Measurements from ENCODE around the gene ADGRD2. TPM values are rescaled to one million over a fixed set of nuclear protein-coding genes. Genes with fewer than 3 reads are reported as not detected.
A peak's percentile ranks its signal among the peaks of the same experiment; 100 is the strongest.

Gene ADGRD2
- total and polyA plus RNA-seq, 7 donors: not detected

DNA sequence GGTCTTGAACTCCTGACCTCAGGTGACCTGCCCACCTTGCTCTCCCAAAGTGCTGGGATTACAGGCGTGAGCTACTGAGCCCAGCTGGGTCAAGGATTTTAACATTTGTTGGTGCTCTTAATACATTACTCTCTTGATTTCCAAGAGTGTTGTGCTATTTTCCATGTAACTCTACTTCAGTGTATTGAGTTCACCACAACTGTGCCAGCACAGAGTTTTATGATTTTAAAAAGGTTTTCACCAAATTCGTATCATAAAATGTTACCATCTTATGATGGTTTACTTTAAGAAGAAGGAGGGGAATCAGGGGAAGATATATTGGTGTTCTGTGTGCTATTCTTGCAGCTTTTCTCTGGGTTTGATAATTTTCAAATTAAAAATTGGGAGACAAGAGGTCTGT is 6.6 kb upstream of the ADGRD2 start:
- TF ChIP-seq EP300 (IDR thresholded peaks at IDR 0.05) (no peak), POLR2A (IDR thresholded peaks at IDR 0.05) (no peak), POLR2AphosphoS5 (IDR thresholded peaks at IDR 0.05) (no peak)
- TF ChIP-seq, protein P1, sequence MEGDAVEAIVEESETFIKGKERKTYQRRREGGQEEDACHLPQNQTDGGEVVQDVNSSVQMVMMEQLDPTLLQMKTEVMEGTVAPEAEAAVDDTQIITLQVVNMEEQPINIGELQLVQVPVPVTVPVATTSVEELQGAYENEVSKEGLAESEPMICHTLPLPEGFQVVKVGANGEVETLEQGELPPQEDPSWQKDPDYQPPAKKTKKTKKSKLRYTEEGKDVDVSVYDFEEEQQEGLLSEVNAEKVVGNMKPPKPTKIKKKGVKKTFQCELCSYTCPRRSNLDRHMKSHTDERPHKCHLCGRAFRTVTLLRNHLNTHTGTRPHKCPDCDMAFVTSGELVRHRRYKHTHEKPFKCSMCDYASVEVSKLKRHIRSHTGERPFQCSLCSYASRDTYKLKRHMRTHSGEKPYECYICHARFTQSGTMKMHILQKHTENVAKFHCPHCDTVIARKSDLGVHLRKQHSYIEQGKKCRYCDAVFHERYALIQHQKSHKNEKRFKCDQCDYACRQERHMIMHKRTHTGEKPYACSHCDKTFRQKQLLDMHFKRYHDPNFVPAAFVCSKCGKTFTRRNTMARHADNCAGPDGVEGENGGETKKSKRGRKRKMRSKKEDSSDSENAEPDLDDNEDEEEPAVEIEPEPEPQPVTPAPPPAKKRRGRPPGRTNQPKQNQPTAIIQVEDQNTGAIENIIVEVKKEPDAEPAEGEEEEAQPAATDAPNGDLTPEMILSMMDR (IDR thresholded peaks at IDR 0.05): no peak
- H3K27ac ChIP-seq: no peak overlapping the region

DNA sequence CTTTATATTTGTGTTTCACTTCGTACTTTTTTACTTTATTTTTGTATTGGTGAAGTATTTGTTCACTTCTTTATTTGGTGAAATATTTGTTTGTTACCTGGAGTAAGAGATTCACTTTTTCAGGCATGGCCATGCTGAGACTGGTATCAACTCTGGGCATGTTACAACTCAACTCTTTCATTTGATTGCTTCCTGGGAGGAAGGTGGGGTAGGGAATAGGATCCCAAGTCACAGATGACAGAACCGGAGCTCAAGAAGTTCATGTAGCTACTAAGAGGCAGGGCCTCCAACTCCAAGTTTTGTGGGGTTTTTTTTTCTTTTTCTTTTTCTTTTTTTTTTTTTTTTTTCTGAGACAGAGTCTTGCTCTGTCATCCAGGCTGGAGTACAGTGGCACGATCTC is 6.1 kb upstream of the ADGRD2 start:
- no peak for DNase-seq
- H3K27me3 ChIP-seq: peaks cover 0 to 11% (median 0%) of the 10 kb centered on the region in 3 donors
- TF ChIP-seq EP300 (IDR thresholded peaks at IDR 0.05) (no peak), POLR2A (IDR thresholded peaks at IDR 0.05) (no peak), POLR2AphosphoS5 (IDR thresholded peaks at IDR 0.05) (no peak)
- TF ChIP-seq, protein P1 (IDR thresholded peaks at IDR 0.05): no peak
- WGBS, 2 donors: 86 to 91% methylated on average over 3 of the region's 3 CpGs
- no peaks in the 10 kb centered on the region for H3K9me3 ChIP-seq
- intact Hi-C loops (cut with DNase I): no loop called here
- no peak overlapping the region for H3K27ac ChIP-seq
- no peaks in the 10 kb centered on the region for H3K4me1 ChIP-seq
- H3K4me3 ChIP-seq: no peak overlapping the region
- H3K36me3 ChIP-seq: no peaks in the 10 kb centered on the region

More for the DNA sequence above, 6.6 kb upstream of the ADGRD2 start:
- intact Hi-C loops (cut with DNase I): no loop called here
- Histone ChIP-seq H3K36me3 (no peaks in the 10 kb centered on the region), H3K4me3 (no peak overlapping the region), H3K4me1 (no peaks in the 10 kb centered on the region), H3K27me3 (peaks cover 0 to 11% (median 0%) of the 10 kb centered on the region in 3 donors), H3K9me3 (peaks cover 0 to 2% (median 0%) of the 10 kb centered on the region in 4 donors)
- whole genome bisulfite sequencing, 2 donors: 91 to 92% methylated on average over 2 of the region's 2 CpGs
- DNase-seq: peak; percentile 9

DNA sequence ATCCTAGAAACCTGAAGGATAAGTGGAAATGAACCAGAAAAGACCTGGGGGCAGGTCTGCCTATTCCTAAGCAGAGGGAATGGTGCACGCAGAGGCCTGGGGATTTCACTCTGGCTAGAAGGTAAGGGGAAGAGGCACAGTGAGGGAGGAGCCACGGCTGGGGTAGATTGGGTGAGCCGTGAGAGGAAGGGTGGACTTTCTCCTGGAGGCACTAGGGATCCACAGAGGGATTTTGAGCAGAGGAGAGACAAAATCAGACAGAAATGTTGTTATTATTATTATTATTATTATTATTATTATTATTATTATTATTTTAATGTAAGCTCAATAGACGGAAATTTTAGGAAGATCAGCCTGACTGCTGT is 3.0 kb upstream of the ADGRD2 start:
- TF ChIP-seq POLR2AphosphoS5 (IDR thresholded peaks at IDR 0.05) (no peak), POLR2A (IDR thresholded peaks at IDR 0.05) (no peak), EP300 (IDR thresholded peaks at IDR 0.05) (no peak)
- TF ChIP-seq, protein P1 (IDR thresholded peaks at IDR 0.05): no peak
- no peak for DNase-seq
- Histone ChIP-seq H3K27me3 (peaks cover 25 to 39% (median 31%) of the 10 kb centered on the region in 3 donors), H3K36me3 (no peaks in the 10 kb centered on the region), H3K9me3 (no peaks in the 10 kb centered on the region), H3K4me3 (no peak overlapping the region), H3K4me1 (peaks cover 0 to 8% (median 4%) of the 10 kb centered on the region in 4 donors), H3K27ac (no peak overlapping the region)
- intact Hi-C loops (cut with DNase I): no loop called here
- 53 to 72% methylated on average over 4 of the region's 4 CpGs for WGBS, 2 donors

DNA sequence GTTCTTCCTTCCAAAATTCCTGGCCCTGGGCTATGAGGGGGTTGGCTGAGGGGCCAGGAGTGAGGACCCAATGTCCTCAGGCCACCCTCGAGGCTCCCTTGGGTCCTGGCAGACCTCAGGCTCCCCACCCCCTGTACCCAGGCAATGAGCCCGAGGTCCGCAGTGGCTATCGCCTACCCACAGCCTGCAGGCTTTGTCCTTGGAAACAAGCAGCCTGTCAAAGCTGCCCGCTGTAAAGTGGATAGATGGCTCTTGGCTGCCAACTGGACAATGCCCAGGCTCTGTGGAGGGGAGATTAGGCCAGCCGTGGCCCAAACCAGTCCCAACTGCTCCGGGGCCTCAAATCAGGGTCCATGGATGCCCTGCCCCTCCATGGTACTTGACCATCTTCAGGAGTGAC is 2.2 kb upstream of the ADGRD2 start:
- WGBS, 2 donors: 81 to 89% methylated on average over 7 of the region's 7 CpGs

More for the DNA sequence above, 2.2 kb upstream of the ADGRD2 start:
- Histone ChIP-seq H3K36me3 (no peaks in the 10 kb centered on the region), H3K9me3 (no peaks in the 10 kb centered on the region), H3K4me1 (peaks cover 0 to 10% (median 4%) of the 10 kb centered on the region in 4 donors), H3K27me3 (peaks cover 33 to 46% (median 38%) of the 10 kb centered on the region in 3 donors), H3K27ac (no peak overlapping the region), H3K4me3 (no peak overlapping the region)
- TF ChIP-seq EP300 (IDR thresholded peaks at IDR 0.05) (no peak), POLR2AphosphoS5 (IDR thresholded peaks at IDR 0.05) (no peak), POLR2A (IDR thresholded peaks at IDR 0.05) (no peak)
- TF ChIP-seq, protein P1 (IDR thresholded peaks at IDR 0.05): no peak
- DNase-seq: no peak
- intact Hi-C loops (cut with DNase I): no loop called here
